B cell (primary cell): ENCODE results near the gene RHOBTB3. TPM values are rescaled to one million over a fixed set of nuclear protein-coding genes. Genes with fewer than 3 reads are reported as not detected.

Experiments used
- ATAC-seq: fragments of 200-7000 bp; cut with Tn5 transposase; one replicate; pipeline ENCODE4 v1.10.0; 2021; ENCODE audit warnings: low read depth, mild to moderate bottlenecking, moderate number of reproducible peaks, moderate library complexity
- CTCF ChIA-PET: fragments of 350-600 bp; sonication (Branson Sonifier 250); formaldehyde crosslinking; loops from one replicate; lab custom pipeline; 2021; ENCODE audit warnings: antibody characterized with exemption, inconsistent platforms; lab: Charles Lee
- POLR2A ChIA-PET: fragments of 350-600 bp; sonication (Branson Sonifier 250); formaldehyde crosslinking; loops from one replicate; lab custom pipeline; 2021; ENCODE audit warnings: antibody characterized with exemption; lab: Charles Lee
- DNase-seq: peaks from one replicate; pipeline ENCODE4 v3.0.0; 2013
- H2AFZ ChIP-seq: 2 replicates; pipeline ENCODE4 v1.6.1; 2012; ENCODE audit warnings: mild to moderate bottlenecking, low read depth, low read length; ENCODE audit not compliant: insufficient read depth, poor library complexity, severe bottlenecking
- H3K27ac ChIP-seq, 2 donors: 1 replicate in 1 of 2; 2 replicates in 1 of 2; pipeline ENCODE4 v1.5.1; 2012 to 2013; ENCODE audit warnings: low read length in 2 of 2, mild to moderate bottlenecking in 2 of 2, moderate library complexity in 1 of 2
- H3K27me3 ChIP-seq, 4 experiments: fragments of 200-600 bp in 1 of 4; sonication (generic) in 1 of 4; replicated peaks in 1 of 4; 1 replicate in 2 of 4; 2 replicates in 2 of 4; pipeline versions ENCODE4 v1.6.1 to v1.7.0; 2013 to 2016; ENCODE audit warnings: low read length in 3 of 4, mild to moderate bottlenecking in 2 of 4, mixed read lengths in 1 of 4, moderate library complexity in 1 of 4; ENCODE audit not compliant: insufficient read depth in 4 of 4, control insufficient read depth in 3 of 4; ENCODE audit errors: control extremely low read depth in 1 of 4
- H3K36me3 ChIP-seq, 2 experiments: replicated peaks in 1 of 2; 1 replicate in 1 of 2; 2 replicates in 1 of 2; pipeline versions ENCODE4 v1.6.1 to v1.7.1; 2013; ENCODE audit warnings: low read length in 1 of 2; ENCODE audit not compliant: insufficient read depth in 2 of 2, control insufficient read depth in 1 of 2; ENCODE audit errors: control extremely low read depth in 1 of 2, extremely low read depth in 1 of 2
- H3K4me1 ChIP-seq, 2 donors: fragments of 200-600 bp in 1 of 2; sonication (generic) in 1 of 2; 1 replicate in 1 of 2; 2 replicates in 1 of 2; pipeline versions ENCODE4 v1.5.1 to v1.6.1; 2013 to 2017; ENCODE audit warnings: low read length in 2 of 2; ENCODE audit not compliant: control insufficient read depth in 2 of 2, insufficient read depth in 2 of 2
- H3K4me2 ChIP-seq: replicated peaks from 2 replicates; pipeline ENCODE3; 2012; ENCODE audit warnings: mild to moderate bottlenecking, low read depth, low read length; ENCODE audit not compliant: poor library complexity, severe bottlenecking
- H3K4me3 ChIP-seq, 5 experiments: fragments of 200-600 bp in 1 of 5; sonication (generic) in 1 of 5; 1 replicate in 3 of 5; 2 replicates in 2 of 5; pipeline versions ENCODE4 v1.5.1 to v1.7.0; 2011 to 2016; ENCODE audit warnings: low read length in 4 of 5, mild to moderate bottlenecking in 4 of 5, low read depth in 2 of 5, control low read depth in 1 of 5, moderate library complexity in 1 of 5; ENCODE audit not compliant: insufficient read depth in 1 of 5; ENCODE audit errors: control extremely low read depth in 1 of 5, extremely low read depth in 1 of 5
- H3K79me2 ChIP-seq: fragments of 200-600 bp; sonication (generic); one replicate; pipeline ENCODE4 v1.6.0; 2016; ENCODE audit warnings: low read length; ENCODE audit not compliant: control insufficient read depth, insufficient read depth
- H3K9ac ChIP-seq: fragments of 200-600 bp; sonication (generic); 2 replicates; pipeline ENCODE4 v1.6.1; 2017; ENCODE audit warnings: mild to moderate bottlenecking, low read length, moderate library complexity
- H3K9me3 ChIP-seq, 3 donors: one replicate each; pipeline versions ENCODE4 v1.6.1 to v1.7.1; 2013; ENCODE audit warnings: low read length in 2 of 3; ENCODE audit not compliant: control insufficient read depth in 2 of 3, insufficient read depth in 1 of 3; ENCODE audit errors: control extremely low read depth in 1 of 3
- H4K20me1 ChIP-seq: 2 replicates; pipeline ENCODE4 v1.6.0; 2012; ENCODE audit warnings: mild to moderate bottlenecking, low read length; ENCODE audit not compliant: insufficient read depth, control insufficient read depth, poor library complexity, severe bottlenecking
- H3K27ac Mint-ChIP-seq: one replicate; pipeline ENCODE4 v1.8.0; 2021; ENCODE audit warnings: mixed read lengths
- H3K27me3 Mint-ChIP-seq: one replicate; pipeline ENCODE4 v1.8.0; 2021; ENCODE audit warnings: mixed read lengths
- H3K4me1 Mint-ChIP-seq: one replicate; pipeline ENCODE4 v1.8.0; 2021; ENCODE audit warnings: mixed read lengths
- H3K4me3 Mint-ChIP-seq: one replicate; pipeline ENCODE4 v1.8.0; 2021; ENCODE audit warnings: mixed read lengths
- H3K9me3 Mint-ChIP-seq: one replicate; pipeline ENCODE4 v1.8.0; 2022; ENCODE audit warnings: mixed read lengths; ENCODE audit not compliant: insufficient read depth
- EZH2 ChIP-seq: IDR thresholded peaks from 2 replicates; pipeline ENCODE4 v1.6.1; 2012; ENCODE audit warnings: borderline replicate concordance, low read depth, mild to moderate bottlenecking, moderate library complexity, low read length; ENCODE audit not compliant: insufficient read depth, poor library complexity, severe bottlenecking
- WGBS: methylation state at CpG from one replicate; pipeline ENCODE4 v1.1.5; 2013; ENCODE audit warnings: missing lambda C conversion rate; ENCODE audit not compliant: insufficient coverage; 5-methylcytosine and 5-hydroxymethylcytosine counted together
- intact Hi-C: fragments of 100-400 bp; cut with micrococcal nuclease; formaldehyde crosslinking; loops from one replicate; pipeline ENCODE4 v1.10.0; 2022
- polyA plus RNA-seq: library from polyadenylated mRNA; depleted of rRNA; stranded (reverse); fragments of >200 nt; gene quantifications from 2 replicates; pipeline ENCODE4 v1.2.3, GENCODE V29; 2012
- total RNA-seq, 2 donors: library from RNA; stranded (reverse); fragments of 120-200 nt in 1 of 2; gene quantifications; 1 replicate in 1 of 2; 2 replicates in 1 of 2; pipeline versions ENCODE4 v1.2.3 to v1.2.4, GENCODE V29; 2013 to 2022
- TF ChIP-seq, protein P1 (sequence below): fragments of 200-600 bp; IDR thresholded peaks from one replicate; pipeline ENCODE4 v1.8.0; 2022; ENCODE audit warnings: antibody characterized with exemption, mild to moderate bottlenecking

The RHOBTB3 gene
- total and polyA plus RNA-seq, 2 donors (not counting 1 experiment from before 2014, with no cell fraction given), result 1.7 to 5.0 TPM

GRCh38 chr5:95803271-95804148, 72.4 kb downstream of the RHOBTB3 start:
- Histone ChIP-seq H3K9ac (no peak overlapping the region), H4K20me1 (no peaks in the 10 kb centered on the region), H2AFZ (no peak overlapping the region), H3K36me3 (no peaks in the 10 kb centered on the region), H3K4me2 (no peak overlapping the region), H3K4me1 (peaks cover 12% of the 10 kb centered on the region in 2 donors), H3K4me3 (no peak overlapping the region), H3K27ac (no peak overlapping the region), H3K27me3 (no peaks in the 10 kb centered on the region), H3K9me3 (no peaks in the 10 kb centered on the region), H3K79me2 (peaks cover 10% of the 10 kb centered on the region)
- H3K27me3 Mint-ChIP-seq, result no peaks in the 10 kb centered on the region
- TF ChIP-seq, protein P1, sequence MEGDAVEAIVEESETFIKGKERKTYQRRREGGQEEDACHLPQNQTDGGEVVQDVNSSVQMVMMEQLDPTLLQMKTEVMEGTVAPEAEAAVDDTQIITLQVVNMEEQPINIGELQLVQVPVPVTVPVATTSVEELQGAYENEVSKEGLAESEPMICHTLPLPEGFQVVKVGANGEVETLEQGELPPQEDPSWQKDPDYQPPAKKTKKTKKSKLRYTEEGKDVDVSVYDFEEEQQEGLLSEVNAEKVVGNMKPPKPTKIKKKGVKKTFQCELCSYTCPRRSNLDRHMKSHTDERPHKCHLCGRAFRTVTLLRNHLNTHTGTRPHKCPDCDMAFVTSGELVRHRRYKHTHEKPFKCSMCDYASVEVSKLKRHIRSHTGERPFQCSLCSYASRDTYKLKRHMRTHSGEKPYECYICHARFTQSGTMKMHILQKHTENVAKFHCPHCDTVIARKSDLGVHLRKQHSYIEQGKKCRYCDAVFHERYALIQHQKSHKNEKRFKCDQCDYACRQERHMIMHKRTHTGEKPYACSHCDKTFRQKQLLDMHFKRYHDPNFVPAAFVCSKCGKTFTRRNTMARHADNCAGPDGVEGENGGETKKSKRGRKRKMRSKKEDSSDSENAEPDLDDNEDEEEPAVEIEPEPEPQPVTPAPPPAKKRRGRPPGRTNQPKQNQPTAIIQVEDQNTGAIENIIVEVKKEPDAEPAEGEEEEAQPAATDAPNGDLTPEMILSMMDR, result no peak
- TF ChIP-seq EZH2, result no peak
- H3K4me1 Mint-ChIP-seq, result peaks cover 13% of the 10 kb centered on the region
- no peak overlapping the region for H3K27ac Mint-ChIP-seq
- H3K4me3 Mint-ChIP-seq, result no peak overlapping the region
- ATAC-seq (no peak), DNase-seq (no peak)
- ChIA-PET POLR2A (no interaction called here), CTCF (interaction anchor here (0.5 to 4.9 kb wide), 3 partner anchors 22 to 1004 kb away, joined by 3 to 27 read pairs (median 6); partner anchors contain the start of gene ERAP1)
- intact Hi-C loops, result no loop called here
- peaks cover 3% of the 10 kb centered on the region for H3K9me3 Mint-ChIP-seq
- no CpG with 5 or more reads among the region's 6 CpGs for whole genome bisulfite sequencing
